ENCODE data around the gene DISP3. TPM values are rescaled to one million over a fixed set of nuclear protein-coding genes. Genes with fewer than 3 reads are reported as not detected.

DISP3 gene
- total and polyA plus RNA-seq, 4 donors = 0.04 to 0.18 (median 0.07) TPM; not detected in 1

GRCh38 chr1:11558276-11558675 is 79.3 kb downstream of the DISP3 start:
- H3K27me3 ChIP-seq (ENCODE audit: control insufficient read depth in 3 of 3, insufficient read depth in 3 of 3, low read length in 2 of 3) = peaks cover 5 to 41% (median 9%) of the 10 kb centered on the region in 3 donors
- no peak overlapping the region for H3K9ac ChIP-seq (ENCODE audit: insufficient read depth in 1 of 2, low read length in 2 of 2)
- peaks cover 0 to 3% (median 0%) of the 10 kb centered on the region in 4 donors for H3K9me3 ChIP-seq (ENCODE audit: control insufficient read depth in 4 of 4, insufficient read depth in 3 of 4, low read length in 3 of 4)
- TF ChIP-seq CTCF (IDR thresholded peaks at IDR 0.05; ENCODE audit: control extremely low read depth, extremely low read depth) = no peak
- 13 to 14% methylated on average over 8 of the region's 8 CpGs for WGBS, 2 donors
- ATAC-seq (ENCODE audit: insufficient read depth, low FRiP score) (no peak), DNase-seq (no peak)
- no peaks in the 10 kb centered on the region for H3K36me3 ChIP-seq (ENCODE audit: control insufficient read depth in 4 of 4, insufficient read depth in 4 of 4, low read length in 4 of 4)
- H3K4me1 ChIP-seq (ENCODE audit: control insufficient read depth in 5 of 5, insufficient read depth in 5 of 5, low read length in 5 of 5) = peaks cover 0 to 2% (median 0%) of the 10 kb centered on the region in 5 donors
- H3K27ac ChIP-seq (ENCODE audit: low read depth in 1 of 2, low read length in 1 of 2) = no peak overlapping the region
- no peak overlapping the region for H3K4me3 ChIP-seq

DNA sequence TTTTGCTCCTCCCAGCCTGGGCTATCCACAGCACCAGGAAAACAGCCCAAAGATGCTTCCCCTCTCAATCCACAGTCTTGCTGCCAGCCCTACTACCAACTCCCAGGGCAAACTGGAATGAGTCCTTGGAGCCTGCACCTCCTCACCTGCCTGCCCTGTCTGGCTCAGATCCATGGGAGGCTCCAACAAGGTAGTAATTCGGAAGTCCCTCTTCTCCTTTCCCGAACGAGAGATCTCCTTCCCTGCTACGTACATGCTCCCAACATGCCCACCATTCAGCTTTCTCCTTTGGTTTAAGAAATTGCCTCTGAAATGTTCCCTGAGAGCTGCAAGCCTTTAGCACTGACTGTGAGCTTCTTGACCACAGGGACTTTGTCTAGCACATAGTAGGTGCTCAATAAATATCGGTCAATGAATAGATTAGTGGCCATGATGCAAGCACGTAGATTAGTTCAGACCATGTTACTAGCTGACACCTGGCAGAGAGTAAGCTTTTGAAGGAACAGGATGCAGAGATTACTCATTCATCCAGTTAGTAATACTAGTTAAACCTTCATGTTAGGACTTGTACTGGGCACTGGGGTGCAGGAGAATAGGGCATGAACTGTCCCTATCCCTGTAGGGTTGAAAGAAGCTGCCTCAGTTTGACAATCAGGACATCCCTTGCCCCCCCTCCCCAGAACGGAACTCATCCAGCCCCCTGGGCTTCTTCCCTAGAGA is 80.1 kb downstream of the DISP3 start:
- 61 to 68% methylated on average over 7 of the region's 7 CpGs for WGBS, 2 donors
- H3K36me3 ChIP-seq (ENCODE audit: control insufficient read depth in 4 of 4, insufficient read depth in 4 of 4, low read length in 4 of 4) = no peaks in the 10 kb centered on the region
- no peak overlapping the region for H3K9ac ChIP-seq (ENCODE audit: insufficient read depth in 1 of 2, low read length in 2 of 2)
- peaks cover 0 to 6% (median 0%) of the 10 kb centered on the region in 5 donors for H3K4me1 ChIP-seq (ENCODE audit: control insufficient read depth in 5 of 5, insufficient read depth in 5 of 5, low read length in 5 of 5)
- no peak for DNase-seq
- H3K4me3 ChIP-seq = no peak overlapping the region
- no peak overlapping the region for H3K27ac ChIP-seq (ENCODE audit: low read depth in 1 of 2, low read length in 1 of 2)
- no peak for TF ChIP-seq CTCF (IDR thresholded peaks at IDR 0.05; ENCODE audit: control extremely low read depth, extremely low read depth)
- H3K9me3 ChIP-seq (ENCODE audit: control insufficient read depth in 4 of 4, insufficient read depth in 3 of 4, low read length in 3 of 4) = no peaks in the 10 kb centered on the region
- ATAC-seq (ENCODE audit: insufficient read depth, low FRiP score) = no peak
- H3K27me3 ChIP-seq (ENCODE audit: control insufficient read depth in 3 of 3, insufficient read depth in 3 of 3, low read length in 2 of 3) = peaks cover 4 to 41% (median 5%) of the 10 kb centered on the region in 3 donors

DNA sequence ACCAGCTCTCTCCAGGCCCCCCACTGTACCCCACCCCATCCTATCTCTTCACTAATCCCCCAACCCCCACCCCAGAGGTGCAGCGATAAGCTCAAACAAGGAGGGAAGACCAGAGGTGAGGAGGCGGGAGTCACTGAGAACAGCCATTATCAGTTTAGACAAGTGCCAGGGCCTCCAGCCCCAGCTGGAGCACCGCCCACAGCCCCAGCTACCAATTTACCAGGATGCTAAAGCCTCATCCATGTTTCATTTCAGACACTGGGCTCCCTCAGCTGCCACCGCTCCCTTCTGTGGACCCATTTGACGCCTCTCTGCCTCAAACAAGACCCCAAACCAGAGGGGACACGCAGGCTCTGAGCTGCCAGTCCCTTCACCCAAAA is 80.6 kb downstream of the DISP3 start:
- WGBS, 2 donors = 58 to 64% methylated on average over 6 of the region's 6 CpGs
- TF ChIP-seq CTCF (IDR thresholded peaks at IDR 0.05; ENCODE audit: control extremely low read depth, extremely low read depth) = no peak
- H3K27ac ChIP-seq (ENCODE audit: low read depth in 1 of 2, low read length in 1 of 2) = no peak overlapping the region
- no peaks in the 10 kb centered on the region for H3K36me3 ChIP-seq (ENCODE audit: control insufficient read depth in 4 of 4, insufficient read depth in 4 of 4, low read length in 4 of 4)
- peaks cover 0 to 6% (median 0%) of the 10 kb centered on the region in 5 donors for H3K4me1 ChIP-seq (ENCODE audit: control insufficient read depth in 5 of 5, insufficient read depth in 5 of 5, low read length in 5 of 5)
- no peak overlapping the region for H3K9ac ChIP-seq (ENCODE audit: insufficient read depth in 1 of 2, low read length in 2 of 2)
- ATAC-seq (ENCODE audit: insufficient read depth, low FRiP score) (no peak), DNase-seq (no peak)
- no peak overlapping the region for H3K4me3 ChIP-seq
- H3K9me3 ChIP-seq (ENCODE audit: control insufficient read depth in 4 of 4, insufficient read depth in 3 of 4, low read length in 3 of 4) = no peaks in the 10 kb centered on the region
- H3K27me3 ChIP-seq (ENCODE audit: control insufficient read depth in 3 of 3, insufficient read depth in 3 of 3, low read length in 2 of 3) = peaks cover 3 to 44% (median 5%) of the 10 kb centered on the region in 3 donors

Measured in lung (tissue), 12 donors.